Fibroblast of lung (primary cell): Measurements from ENCODE around the gene RET. TPM values are rescaled to one million over a fixed set of nuclear protein-coding genes. Genes with fewer than 3 reads are reported as not detected.

Experiments used
- DNase-seq, 2 donors: peaks; one replicate each; pipeline versions ENCODE4 v3.0.0 to v3.0.0-alpha.2; 2010; ENCODE audit warnings: low read depth in 2 of 2
- H2AFZ ChIP-seq: 2 replicates; pipeline ENCODE4 v1.5.1; 2012; ENCODE audit warnings: low read length, control low read depth, inconsistent platforms
- H3K27ac ChIP-seq: 2 replicates; pipeline ENCODE4 v1.5.1; 2011; ENCODE audit warnings: low read length, control low read depth; ENCODE audit not compliant: insufficient read depth
- H3K27me3 ChIP-seq: 2 replicates; pipeline ENCODE4 v1.5.1; 2011; ENCODE audit warnings: mild to moderate bottlenecking, low read length; ENCODE audit not compliant: control insufficient read depth, insufficient read depth
- H3K36me3 ChIP-seq: 2 replicates; pipeline ENCODE4 v1.5.1; 2011; ENCODE audit warnings: low read length; ENCODE audit not compliant: control insufficient read depth, insufficient read depth
- H3K4me1 ChIP-seq: 2 replicates; pipeline ENCODE4 v1.5.1; 2011; ENCODE audit warnings: low read length; ENCODE audit not compliant: control insufficient read depth, insufficient read depth; ENCODE audit errors: extremely low read depth
- H3K4me2 ChIP-seq: 2 replicates; pipeline ENCODE4 v1.5.1; 2011; ENCODE audit warnings: low read length, control low read depth; ENCODE audit not compliant: insufficient read depth; ENCODE audit errors: extremely low read depth
- H3K4me3 ChIP-seq, 4 experiments: fragments of 200-600 bp in 1 of 4; sonication (generic) in 1 of 4; replicated peaks in 1 of 4; 2 replicates each; pipeline ENCODE4 v1.5.1; 2011 to 2016; ENCODE audit warnings: low read length in 4 of 4, low read depth in 3 of 4, mild to moderate bottlenecking in 3 of 4, control low read depth in 2 of 4, inconsistent platforms in 1 of 4, mixed read lengths in 1 of 4; ENCODE audit not compliant: insufficient read depth in 1 of 4; ENCODE audit errors: control extremely low read depth in 1 of 4
- H3K79me2 ChIP-seq: 2 replicates; pipeline ENCODE4 v1.5.1; 2012; ENCODE audit warnings: mild to moderate bottlenecking, low read length, inconsistent platforms; ENCODE audit not compliant: control insufficient read depth, insufficient read depth
- H3K9ac ChIP-seq: 2 replicates; pipeline ENCODE4 v1.5.1; 2011; ENCODE audit warnings: mild to moderate bottlenecking, low read length, control low read depth; ENCODE audit not compliant: insufficient read depth
- H3K9me3 ChIP-seq: 2 replicates; pipeline ENCODE4 v1.5.1; 2012; ENCODE audit warnings: low read depth, low read length; ENCODE audit not compliant: control insufficient read depth, insufficient read depth
- H4K20me1 ChIP-seq: 2 replicates; pipeline ENCODE4 v1.5.1; 2011; ENCODE audit warnings: low read length; ENCODE audit not compliant: control insufficient read depth, insufficient read depth; ENCODE audit errors: extremely low read depth
- EZH2 ChIP-seq: IDR thresholded peaks from 2 replicates; pipeline ENCODE4 v1.5.1; 2012; ENCODE audit warnings: low read length, control low read depth, mild to moderate bottlenecking; ENCODE audit errors: missing control alignments
- polyA plus RNA-seq, 2 donors: library from polyadenylated mRNA; depleted of rRNA in 1 of 2; stranded (reverse) in 1 of 2; unstranded in 1 of 2; fragments of >200 nt; gene quantifications; 2 replicates each; pipeline ENCODE4 v1.2.1, GENCODE V29; 2011 to 2012; ENCODE audit warnings: missing spikeins in 1 of 2
- total RNA-seq: library from RNA; depleted of rRNA; stranded (reverse); fragments of >200 nt; gene quantifications from 2 replicates; pipeline ENCODE4 v1.2.1, GENCODE V29; 2014
- TF ChIP-seq, protein P1 (sequence below), 2 donors: IDR thresholded peaks in 1 of 2; conservative IDR thresholded peaks in 1 of 2; 1 replicate in 1 of 2; 2 replicates in 1 of 2; pipeline ENCODE4 v1.5.1; 2011 to 2012; ENCODE audit warnings: low read length in 2 of 2, control low read depth in 1 of 2, inconsistent platforms in 1 of 2, low read depth in 1 of 2, mild to moderate bottlenecking in 1 of 2

RET gene
- total and polyA plus RNA-seq, 2 donors (not counting 1 experiment from before 2014, with no cell fraction given): 0.08 to 0.83 TPM

DNA sequence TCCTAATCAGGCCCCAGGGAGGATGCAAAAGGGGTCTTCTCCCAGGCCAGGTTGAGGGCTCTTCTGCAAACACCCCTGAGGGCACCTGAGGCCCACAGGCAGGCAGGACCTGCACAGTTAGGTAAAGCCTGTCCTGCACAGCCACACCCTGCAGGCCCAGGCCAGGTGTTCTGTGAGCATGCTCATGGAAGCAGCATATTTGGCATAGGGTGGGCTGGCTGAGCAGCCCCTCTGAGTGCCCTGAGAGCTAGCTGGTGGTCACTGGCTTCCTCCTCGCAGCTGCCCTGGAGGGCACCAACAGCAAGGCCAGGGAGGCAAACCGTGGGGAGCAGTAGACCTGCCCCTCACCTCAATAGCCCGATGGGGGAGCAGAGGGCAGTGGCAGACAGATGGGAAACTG, 3.7 kb upstream of the RET start:
- H3K27ac ChIP-seq: no peak overlapping the region
- no peak overlapping the region for H3K9ac ChIP-seq
- TF ChIP-seq EZH2: no peak
- TF ChIP-seq, protein P1, sequence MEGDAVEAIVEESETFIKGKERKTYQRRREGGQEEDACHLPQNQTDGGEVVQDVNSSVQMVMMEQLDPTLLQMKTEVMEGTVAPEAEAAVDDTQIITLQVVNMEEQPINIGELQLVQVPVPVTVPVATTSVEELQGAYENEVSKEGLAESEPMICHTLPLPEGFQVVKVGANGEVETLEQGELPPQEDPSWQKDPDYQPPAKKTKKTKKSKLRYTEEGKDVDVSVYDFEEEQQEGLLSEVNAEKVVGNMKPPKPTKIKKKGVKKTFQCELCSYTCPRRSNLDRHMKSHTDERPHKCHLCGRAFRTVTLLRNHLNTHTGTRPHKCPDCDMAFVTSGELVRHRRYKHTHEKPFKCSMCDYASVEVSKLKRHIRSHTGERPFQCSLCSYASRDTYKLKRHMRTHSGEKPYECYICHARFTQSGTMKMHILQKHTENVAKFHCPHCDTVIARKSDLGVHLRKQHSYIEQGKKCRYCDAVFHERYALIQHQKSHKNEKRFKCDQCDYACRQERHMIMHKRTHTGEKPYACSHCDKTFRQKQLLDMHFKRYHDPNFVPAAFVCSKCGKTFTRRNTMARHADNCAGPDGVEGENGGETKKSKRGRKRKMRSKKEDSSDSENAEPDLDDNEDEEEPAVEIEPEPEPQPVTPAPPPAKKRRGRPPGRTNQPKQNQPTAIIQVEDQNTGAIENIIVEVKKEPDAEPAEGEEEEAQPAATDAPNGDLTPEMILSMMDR (conservative IDR thresholded peaks at IDR 0.05 in 1 of 2, IDR thresholded peaks at IDR 0.05 in 1 of 2; ENCODE audit: low read depth in 1 of 2, low read length in 2 of 2): no peak
- no peak overlapping the region for H3K4me2 ChIP-seq
- no peaks in the 10 kb centered on the region for H3K79me2 ChIP-seq
- H3K4me1 ChIP-seq: no peaks in the 10 kb centered on the region
- H3K27me3 ChIP-seq: peaks cover 13% of the 10 kb centered on the region
- H3K36me3 ChIP-seq: no peaks in the 10 kb centered on the region
- no peak overlapping the region for H3K4me3 ChIP-seq
- H3K9me3 ChIP-seq: no peaks in the 10 kb centered on the region
- no peak for DNase-seq
- no peak overlapping the region for H2AFZ ChIP-seq
- no peaks in the 10 kb centered on the region for H4K20me1 ChIP-seq

DNA sequence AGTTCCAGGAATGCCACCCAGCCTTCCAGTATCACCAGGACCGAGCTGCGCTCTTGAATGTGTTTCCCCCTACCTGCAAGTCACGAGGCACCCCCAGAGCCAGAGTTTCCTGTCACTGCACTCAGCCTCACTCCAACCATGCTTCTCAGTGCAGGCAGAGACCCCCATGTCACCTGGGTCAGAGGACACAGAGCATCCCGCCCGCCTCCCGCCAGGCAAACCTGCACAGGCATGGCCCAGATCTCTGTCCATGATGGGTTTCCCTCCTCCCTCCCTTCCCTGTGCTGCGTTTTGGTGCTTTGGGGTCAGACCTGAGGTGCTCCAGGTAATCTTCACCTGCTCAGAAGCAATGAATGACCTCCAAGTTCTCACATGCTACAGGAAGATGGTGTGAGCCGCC, 3.1 kb upstream of the RET start:
- H3K27ac ChIP-seq: no peak overlapping the region
- H3K4me2 ChIP-seq: no peak overlapping the region
- H3K9ac ChIP-seq: no peak overlapping the region
- no peak for DNase-seq
- no peak overlapping the region for H2AFZ ChIP-seq
- H3K27me3 ChIP-seq: peaks cover 13% of the 10 kb centered on the region
- TF ChIP-seq, protein P1 (conservative IDR thresholded peaks at IDR 0.05 in 1 of 2, IDR thresholded peaks at IDR 0.05 in 1 of 2; ENCODE audit: low read depth in 1 of 2, low read length in 2 of 2): no peak
- no peak for TF ChIP-seq EZH2
- H3K4me3 ChIP-seq: no peak overlapping the region
- H3K79me2 ChIP-seq: no peaks in the 10 kb centered on the region
- no peaks in the 10 kb centered on the region for H4K20me1 ChIP-seq
- no peaks in the 10 kb centered on the region for H3K4me1 ChIP-seq
- H3K9me3 ChIP-seq: no peaks in the 10 kb centered on the region
- H3K36me3 ChIP-seq: no peaks in the 10 kb centered on the region

DNA sequence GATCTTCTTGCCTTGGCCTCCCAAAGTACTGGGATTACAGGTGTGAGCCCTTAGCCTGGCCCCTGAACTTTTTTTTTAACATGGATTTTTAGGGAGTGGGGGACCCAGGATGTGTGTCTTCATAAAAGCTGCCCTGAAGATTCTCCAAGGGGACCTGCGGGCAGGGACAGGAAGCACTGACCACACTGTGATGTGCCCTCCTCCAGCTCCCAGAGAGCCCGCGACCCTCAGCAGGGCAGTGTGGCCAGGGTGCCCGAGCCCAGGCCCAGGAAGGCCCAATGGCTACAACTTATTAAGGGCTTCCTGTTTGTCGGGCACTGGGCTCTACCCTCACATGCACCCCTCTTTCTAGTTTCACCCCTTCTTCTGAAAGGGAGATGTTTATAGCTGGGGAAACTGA, 2.5 kb upstream of the RET start:
- no peak for DNase-seq
- no peak overlapping the region for H3K9ac ChIP-seq
- no peaks in the 10 kb centered on the region for H3K9me3 ChIP-seq
- no peak overlapping the region for H3K27ac ChIP-seq
- H2AFZ ChIP-seq: no peak overlapping the region
- peaks cover 11% of the 10 kb centered on the region for H3K27me3 ChIP-seq
- no peak overlapping the region for H3K4me3 ChIP-seq
- H4K20me1 ChIP-seq: no peaks in the 10 kb centered on the region
- H3K79me2 ChIP-seq: no peaks in the 10 kb centered on the region
- no peak overlapping the region for H3K4me2 ChIP-seq
- no peak for TF ChIP-seq EZH2
- TF ChIP-seq, protein P1 (conservative IDR thresholded peaks at IDR 0.05 in 1 of 2, IDR thresholded peaks at IDR 0.05 in 1 of 2; ENCODE audit: low read depth in 1 of 2, low read length in 2 of 2): no peak
- H3K4me1 ChIP-seq: no peaks in the 10 kb centered on the region
- no peaks in the 10 kb centered on the region for H3K36me3 ChIP-seq
